CMK (cell line): ENCODE measurements around the gene SLX9.
"Not testable (repeated sequence)": the region's sequence is repeated elsewhere in the genome, so short reads cannot be mapped to it uniquely, and the experiment has no call there.

Experiments used
- DNase-seq: peaks from one replicate; pipeline ENCODE4 v3.0.0-alpha.2; 2010; ENCODE audit warnings: low read depth

SLX9 gene

DNA sequence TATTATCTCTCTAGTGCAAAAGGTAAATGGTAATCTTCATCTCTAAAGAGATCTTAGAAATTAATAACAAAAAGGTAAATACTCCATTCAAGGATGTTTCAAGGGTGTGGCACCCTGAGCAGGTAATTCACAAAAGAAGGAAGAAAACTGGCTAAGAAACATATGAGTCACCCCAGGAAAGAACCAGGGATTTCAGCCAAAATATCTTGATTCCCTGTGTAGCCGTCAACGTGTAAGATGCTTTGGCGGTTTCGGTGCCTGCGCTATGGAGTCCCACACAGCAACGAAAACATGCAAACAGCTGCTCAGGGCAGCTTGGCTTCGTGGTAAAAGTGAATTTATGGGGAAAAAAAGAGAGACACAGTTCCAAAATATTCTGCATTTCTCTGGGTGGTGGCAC lies 22.9 kb upstream of the SLX9 start:
- DNase-seq = no peak

DNA sequence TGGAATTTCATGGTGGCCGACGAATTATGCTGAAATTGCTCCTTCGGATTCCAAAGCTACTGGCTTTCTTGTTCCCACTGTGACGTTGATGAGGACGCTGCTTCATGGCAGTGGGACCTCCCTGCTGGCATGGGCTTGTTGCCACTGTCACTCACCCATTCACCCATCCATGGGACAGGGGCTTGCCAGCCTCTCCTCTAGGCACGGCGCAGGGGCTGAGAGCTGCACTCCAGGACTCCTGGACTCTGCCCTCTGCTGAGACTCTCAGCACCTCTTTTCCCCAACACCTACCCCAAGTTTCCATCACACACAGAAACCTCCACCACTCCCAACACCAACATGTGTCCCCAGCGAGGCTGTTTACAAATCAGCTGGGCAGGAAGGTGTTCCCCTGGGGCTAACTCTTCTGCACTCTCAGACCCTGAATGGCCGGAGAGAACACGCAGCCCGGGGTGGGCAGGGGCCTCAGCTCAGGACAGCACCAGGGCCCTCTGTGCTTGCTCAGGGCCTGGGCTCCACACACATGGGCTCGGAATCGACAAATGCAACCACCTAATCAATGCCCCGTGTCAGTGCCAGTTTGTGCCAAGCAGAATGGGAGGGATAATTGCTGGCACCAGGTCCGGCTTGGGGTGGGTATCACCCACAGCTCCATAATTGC lies 22.3 kb upstream of the SLX9 start:
- DNase-seq = no peak

DNA sequence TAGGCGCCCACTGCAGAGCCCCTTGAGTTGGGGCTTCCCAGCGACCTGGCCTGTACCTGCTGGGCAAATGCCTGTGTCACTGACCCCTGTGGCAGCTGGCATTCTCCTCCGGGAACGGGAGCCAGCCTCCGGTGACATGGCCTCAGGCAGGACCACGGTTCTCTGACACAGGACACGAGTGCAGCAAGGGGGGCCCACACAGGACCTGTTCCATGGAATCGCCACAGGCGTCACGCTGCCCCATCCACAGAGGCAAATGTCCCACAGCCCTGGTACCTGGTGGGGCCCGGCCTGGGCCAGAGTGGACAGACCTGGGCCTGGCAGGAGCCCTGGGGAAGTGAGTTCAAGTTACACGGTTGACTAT lies 21.7 kb upstream of the SLX9 start:
- no peak for DNase-seq

DNA sequence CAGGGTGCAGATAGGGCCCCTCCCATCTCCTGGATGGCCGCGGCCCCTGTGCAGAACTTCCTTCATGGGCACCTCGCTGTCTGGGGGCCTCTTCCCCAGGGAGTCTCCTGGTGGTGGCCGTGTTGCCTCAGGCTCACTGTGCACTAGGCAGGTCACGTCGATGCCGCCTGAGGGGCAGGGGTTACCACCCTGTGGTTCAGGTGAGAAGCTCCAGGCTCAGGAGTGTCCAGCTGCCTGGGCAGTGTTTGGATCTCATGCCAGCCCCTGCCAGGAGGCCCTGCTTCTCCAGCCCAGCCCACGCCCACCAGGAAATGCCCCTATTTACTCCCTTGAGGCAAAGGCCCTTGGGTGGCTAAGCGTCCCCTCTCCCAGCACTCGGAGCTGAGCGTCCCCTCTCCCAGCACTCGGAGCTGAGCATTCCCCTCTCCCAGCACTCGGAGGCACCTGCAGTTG lies 21.2 kb upstream of the SLX9 start:
- no peak for DNase-seq

DNA sequence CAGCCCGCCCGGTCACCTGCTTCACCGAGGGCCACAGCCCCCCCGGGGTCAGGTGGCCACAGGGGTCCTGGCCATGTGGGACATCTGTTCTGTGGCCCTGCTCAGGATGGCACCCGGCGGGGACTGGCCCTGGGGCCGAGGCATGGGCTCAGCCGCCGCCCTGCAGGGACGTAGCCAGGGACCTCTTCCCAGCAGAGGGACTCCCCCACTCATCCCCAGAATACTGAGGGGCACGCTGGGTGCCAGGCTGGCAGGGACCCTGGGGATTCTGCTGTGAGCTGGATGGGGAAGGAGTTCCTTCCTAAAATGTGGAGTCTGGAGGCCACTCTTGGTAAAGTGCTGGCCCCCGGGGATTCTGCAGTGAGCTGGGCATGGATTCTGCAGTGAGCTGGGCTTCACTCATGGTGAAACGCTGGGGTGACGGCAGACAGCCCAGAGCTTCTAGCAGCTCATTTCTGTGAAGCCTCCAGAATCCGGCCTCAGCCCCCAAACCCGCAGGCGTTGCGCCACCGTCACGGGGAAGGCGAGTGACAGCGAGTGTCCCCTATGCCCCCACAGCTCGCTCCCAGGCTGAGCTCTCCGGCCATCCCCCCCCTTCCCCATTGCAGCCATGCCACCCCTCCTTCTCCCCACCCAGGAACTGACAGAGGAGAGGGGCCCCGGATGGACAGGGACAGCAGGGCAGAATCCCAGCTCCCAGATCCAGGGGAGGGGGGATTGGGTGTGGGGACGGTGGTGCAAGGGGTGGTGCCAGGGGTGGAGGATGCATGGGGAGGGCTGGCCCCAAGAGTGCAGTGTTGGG lies 20.5 kb upstream of the SLX9 start:
- DNase-seq = no peak

DNA sequence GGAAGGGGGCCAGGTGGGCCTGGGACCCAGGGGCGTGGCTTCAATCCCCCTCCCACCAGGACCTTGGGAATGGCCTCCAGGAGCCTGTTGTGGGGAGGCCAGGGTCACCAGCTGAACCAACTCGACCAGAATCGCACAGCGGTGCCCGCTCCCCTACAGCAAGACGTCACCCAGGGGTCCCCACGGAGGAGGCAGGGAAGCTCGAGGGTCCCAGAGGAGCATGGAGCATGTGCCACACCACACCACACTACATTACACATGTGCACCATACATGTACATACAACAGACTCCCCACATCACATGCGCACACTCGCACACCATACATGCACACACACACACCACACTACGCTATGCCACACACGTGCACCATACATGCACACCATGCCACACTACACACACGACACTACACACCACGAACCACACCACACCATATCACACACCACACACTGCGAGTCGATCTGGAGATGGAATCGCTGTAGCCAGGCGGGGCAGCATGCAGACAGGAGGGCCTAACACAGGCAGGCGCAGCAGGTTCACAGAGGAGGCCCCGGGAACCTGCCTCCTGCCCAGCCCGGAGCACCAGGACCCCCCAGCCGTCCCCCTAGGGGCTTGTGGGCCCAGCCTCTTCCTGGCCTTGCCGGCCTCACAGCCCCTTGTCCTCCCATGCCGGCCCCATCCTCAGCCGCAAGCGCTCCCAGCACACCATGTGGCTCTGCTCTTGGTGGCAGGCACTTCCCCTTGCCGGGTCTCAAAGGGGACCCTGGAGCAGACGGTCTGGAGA lies 19.7 kb upstream of the SLX9 start:
- DNase-seq = no peak

DNA sequence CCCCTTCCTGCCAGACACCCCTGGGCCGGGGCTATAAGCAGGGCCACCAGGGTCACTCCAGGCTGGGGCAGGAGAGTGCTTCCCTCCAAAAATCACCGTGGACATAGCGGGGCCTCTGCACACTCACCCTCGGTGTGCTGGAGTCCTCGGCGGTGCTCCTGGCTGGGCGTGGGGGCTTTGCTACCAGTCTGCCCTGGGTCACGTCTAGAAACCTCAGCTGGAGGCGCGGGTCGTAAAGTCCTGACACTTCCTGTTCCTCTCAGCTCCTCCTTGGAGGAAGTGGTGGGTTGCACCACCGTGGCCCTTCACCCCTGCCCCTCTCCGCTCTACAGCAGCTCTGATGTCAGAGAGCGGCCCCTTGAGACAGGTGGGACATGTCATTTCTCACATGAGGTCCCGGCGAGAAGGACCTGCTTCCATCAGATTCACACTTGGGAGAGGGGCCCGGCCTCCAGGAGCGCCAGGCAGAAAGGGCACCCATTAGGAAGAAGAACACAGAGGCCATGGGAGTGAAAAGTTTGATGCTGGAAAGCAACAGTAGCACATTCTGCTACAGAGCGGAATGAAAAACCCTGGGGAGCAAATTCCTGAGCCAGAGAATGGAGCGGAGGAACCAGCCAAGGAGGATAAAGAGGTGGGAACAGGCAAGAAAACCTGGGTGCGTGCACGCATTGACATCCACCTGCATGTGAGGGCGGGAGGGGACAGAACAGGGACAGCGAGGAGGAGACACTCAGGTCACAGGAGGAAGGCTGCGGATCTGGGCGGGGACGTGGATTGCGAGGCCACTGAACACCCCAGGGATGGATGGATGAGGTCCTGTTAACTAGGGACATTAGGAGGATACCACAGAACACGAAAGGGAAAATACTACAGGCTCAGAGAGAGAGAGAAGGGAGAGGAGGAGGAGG lies 18.9 kb upstream of the SLX9 start, which contains the start of gene ITGB2:
Gene ITGB2 (minus strand): TSS at position 206 of the 911 bp plus-strand sequence. CDS start 10,117 bp downstream, outside the sequence.
- peak; percentile 79 for DNase-seq

DNA sequence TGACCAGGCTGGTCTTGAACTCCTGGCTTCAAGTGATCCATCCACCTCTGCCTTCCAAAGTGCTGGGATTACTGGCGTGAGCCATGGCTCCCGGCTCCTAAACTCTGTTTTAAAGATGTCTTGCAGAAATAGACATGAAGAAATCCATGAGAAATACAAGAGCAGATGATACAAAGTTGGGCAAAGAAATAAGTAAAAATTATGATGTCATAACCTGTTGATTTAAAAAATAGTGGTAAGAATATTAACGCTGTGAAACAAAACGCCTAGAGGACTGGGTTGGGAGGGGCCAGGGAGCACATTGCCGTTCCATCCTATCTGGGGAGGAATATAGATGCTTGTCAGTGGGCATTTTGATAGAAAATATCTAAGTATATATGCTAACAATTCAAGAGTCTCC lies 17.9 kb upstream of the SLX9 start:
- no peak for DNase-seq

DNA sequence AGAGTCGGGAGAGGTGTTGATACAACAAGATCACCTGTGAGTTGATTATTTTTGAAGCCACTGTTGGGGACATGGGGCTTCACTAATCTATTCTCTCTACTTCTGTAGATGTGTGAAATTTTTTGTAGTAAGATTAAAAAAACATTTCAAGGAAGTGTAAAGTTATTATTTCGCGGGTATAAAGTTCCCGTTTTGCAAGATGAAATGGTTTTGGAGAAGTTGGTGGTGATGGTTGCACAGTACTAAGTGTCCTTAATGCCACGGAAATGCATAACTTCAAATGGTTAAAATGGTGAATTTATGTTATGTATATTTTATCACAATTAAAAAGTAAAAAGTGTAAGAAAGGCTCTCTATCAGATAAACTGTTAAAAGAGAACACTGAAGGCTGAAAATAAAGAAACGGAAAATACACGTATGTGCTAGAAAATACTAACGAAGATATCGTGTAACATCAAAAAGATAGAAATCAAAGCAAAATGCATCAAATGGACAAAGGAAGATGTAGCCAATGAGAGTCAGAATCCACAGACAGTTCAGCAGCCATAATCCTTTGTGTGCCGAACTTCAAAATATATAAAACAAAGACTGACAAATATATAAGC lies 16.2 kb upstream of the SLX9 start:
- DNase-seq = no peak

DNA sequence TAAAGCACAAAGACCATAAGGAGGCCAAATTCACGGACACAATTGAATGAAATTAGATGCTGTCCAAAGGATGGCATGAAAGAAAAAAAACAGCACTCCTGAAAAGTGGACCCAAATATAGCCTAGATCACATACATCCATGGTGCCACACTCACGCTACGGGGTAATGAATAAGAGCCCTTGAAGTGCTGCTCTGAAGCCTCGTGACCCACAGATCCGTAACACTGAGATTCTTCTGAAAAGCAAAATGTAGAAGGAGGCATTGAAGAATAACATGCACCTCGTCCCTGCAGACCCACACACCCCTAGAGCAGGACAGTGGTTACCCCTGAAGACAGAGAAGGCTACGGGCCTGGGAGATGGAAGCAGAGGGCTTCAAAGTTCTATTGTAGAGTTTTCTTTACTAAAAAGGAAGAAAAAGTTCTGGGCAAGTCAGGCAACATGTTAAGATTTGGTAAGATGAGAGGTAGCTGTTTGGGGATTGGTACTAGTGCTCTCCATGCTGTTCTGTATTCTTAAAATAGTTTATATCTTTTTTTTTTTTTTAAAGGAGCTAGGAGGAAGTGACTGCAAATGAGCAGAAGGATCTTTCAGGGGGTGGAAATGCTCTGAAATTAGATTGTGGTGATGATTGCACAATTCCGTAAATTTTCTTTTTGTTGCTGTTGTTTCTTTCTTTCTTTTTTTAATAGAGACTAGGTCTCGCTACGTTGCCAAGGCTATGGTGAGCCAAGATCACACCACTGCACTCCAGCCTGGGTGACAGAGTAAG lies 15.0 kb upstream of the SLX9 start:
- no peak for DNase-seq

DNA sequence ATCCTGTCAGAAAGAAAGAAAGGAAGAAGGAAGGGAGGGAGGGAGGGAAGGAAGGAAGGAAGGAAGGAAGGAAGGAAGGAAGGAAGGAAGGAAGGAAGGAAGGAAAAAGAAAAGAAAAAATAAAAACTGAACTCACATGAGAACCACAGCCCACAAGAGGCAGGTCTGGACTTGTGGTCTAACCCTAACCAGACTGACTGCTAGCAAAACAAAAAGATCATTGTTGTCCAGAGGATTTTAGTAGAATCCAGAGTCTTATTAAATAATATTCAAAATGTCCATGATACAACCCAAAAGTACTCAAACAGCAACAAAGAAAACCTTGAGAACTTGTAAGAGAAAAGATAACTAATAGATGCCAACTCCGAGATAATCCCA lies 14.5 kb upstream of the SLX9 start:
- no peak for DNase-seq

DNA sequence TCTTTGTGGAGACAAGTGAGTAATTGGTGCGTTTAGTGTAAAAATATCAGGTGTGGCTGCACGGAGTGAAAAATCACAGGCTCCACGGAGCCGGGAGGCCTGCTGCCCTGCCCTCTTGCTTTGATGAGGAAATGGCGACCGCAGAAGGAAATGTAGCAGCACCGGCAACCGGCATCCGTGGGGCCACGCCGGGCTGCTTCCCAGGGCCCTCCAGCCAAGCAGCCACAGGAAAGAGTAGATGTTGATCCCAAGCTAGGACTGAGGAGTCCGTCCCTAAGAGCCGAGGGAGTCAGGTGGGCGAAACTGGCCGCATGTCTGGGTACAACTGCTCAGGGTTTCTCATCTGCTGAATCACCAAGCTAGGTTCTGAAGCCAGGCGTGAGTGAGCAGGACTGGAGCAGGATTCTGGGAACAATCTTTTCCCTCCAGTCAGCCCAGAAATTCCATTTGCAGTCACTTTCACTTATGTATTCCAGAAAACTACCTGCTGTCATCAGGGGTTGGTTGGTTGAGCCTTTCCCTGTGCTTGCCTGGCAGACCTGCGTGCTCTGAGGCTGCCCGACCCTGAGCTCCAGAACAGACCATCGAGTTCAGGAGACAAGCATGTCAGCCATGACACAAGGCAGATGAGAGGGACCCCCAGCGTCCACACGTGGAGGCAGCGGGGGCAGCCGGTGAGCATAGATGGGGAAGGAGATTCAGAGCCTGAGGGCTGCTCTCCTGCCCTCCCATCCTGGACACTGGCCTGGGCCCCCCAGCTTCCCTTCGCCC lies 13.3 kb upstream of the SLX9 start:
- no peak for DNase-seq

DNA sequence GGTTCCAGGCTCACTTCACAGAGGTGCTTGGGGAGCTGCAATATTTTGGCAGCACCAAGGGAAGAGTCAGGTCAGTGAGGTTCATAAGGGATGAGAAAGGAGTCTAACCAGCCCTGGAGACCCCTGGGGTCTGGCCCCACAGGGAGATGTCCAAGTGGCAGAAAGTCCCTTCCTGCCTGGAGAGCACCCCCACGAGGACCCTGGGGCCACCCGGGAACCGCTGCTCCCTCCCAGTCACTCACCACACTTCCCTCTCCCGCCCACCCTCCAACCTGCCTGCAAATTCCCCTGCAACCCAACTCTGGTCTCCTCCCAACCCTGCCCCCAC lies 12.6 kb upstream of the SLX9 start:
- no peak for DNase-seq

DNA sequence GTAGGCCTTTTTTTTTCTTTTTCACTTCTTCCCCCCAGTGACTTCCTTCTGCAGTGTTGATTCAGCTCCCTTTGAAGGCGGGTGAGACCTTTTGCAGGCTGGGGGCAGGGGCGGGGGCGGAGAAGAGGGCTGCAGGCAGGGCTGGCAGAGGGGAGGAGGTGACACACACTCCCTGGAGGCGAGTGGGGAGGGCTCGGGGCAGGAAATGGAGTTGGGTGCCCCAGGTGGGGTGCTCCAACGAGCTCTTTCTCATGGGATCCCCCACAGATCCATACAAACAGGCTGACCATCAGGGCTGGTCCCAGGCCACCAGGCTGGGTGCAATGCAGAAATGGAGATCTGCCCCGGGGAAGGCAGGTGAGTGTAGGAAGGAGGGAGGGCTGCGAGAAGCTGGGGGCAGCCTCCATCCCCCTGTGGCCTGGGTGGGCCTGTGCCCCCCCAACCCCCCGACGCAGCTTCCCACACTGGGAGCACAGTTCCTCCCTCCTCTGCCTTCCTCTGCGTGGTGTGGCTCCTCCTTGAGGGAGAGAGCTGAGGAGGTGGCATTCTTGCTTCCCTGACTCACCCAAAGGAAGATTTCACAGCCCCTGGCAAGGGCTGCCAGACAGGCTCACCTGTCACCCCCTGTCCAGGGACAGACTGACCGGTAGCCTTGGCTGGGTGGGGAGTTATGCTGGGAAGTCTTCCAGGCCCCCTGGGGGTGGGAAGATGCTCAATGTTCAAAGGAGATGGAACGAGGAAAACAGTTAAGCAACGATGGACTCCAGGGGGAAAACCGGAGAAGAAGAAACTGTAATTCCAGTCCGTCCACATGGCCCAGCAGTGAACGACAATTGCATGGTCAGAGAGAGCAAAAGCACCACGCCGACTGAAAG lies 12.0 kb upstream of the SLX9 start:
- DNase-seq = peak; percentile 75

DNA sequence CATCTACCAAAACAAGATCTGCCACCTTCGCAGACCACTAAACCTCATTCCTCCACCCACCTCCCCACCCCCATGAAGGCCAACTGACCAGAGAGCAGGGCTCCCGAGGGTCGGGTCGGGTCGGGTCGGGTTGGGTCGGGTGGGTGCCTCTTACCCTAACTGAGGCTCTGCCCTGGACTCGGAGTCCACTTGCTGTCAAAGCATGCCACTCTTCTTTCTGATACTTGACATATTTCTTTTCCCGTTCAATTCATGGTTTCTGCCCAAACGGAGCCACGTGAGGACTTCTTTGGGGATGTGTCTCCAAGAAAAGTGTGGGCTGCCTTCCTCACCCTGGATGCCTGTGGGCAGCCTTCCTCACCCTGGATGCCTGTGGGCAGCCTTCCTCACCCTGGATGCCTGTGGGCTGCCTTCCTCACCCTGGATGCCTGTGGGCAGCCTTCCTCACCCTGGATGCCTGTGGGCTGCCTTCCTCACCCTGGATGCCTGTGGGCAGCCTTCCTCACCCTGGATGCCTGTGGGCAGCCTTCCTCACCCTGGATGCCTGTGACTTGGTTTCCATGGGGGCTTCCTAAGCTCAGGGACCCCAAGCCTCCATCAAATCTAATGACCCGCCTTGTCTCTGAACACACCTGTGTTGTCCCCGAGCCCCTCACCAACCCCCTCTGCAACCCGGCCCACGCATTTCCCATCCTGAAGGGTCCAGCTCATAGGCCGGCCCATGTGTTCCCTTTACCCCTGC lies 11.2 kb upstream of the SLX9 start:
- not testable (repeated sequence) for DNase-seq

DNA sequence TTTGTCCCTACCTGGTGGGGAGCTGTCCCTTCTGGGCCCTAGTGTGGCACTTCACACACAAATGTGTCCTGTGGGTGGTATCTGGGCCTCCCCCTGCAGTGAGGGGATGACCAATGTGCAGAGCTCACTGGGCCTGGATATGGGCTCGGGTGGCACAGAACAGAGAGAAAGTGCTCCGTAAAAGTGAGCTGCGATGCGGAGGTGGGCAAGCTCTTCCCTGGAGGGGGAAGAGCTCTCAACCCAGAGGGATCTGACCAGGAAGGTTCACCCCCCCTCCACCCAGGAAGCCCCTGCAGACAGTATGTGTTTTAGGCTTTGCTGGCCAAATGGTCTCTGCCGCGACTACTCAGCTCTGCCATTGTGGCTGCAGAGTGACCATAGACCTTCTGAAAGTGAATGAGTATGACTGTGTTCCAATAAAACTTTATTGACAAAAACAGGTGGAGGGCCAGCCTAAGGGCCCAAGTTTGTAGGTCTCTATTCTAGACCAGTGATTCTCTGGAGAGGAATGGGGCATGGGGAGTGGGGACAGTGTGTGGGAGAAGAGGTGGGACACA lies 10.5 kb upstream of the SLX9 start:
- no peak for DNase-seq

DNA sequence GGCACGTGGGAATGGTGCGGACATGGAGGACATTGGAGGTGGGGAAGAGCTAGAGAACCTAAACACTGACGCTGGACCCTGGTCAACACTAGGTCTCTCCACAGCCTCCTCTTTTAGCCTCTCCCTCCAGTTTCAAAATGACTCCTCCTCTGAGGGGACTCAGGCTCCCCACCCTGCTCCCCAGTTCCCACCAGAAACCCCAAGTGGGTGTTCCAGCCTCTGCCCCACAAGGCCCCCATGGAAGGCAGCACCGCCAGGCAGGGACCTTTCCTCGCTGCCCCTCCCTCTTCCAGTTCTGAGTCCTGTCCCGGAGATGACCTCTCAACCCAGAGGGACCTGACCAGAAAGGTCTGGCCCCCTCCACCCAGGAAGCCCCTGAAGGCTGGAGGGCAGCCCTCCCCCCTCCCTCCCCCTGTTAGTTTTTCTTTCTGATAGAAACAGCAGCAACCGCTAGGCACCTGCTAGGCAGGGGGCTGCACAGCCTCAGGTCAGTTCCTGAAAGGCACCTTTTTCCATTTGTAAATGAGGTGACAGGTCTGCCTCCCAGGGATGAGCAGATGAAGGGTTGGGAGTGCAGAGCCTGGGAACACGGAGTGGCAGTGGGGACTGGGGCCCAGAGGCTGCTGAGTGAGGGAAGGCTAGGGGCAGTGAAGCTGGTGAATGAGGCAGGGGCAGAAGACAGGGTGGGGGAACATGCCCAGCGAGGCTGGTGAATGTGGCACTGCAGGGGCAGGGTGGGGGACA lies 9.9 kb upstream of the SLX9 start:
- no peak for DNase-seq
